ENCODE results near the gene THBD. TPM values are rescaled to one million over a fixed set of nuclear protein-coding genes. Genes with fewer than 3 reads are reported as not detected.

Gene THBD
- total and polyA plus RNA-seq, 9 of the 15 experiments (the other 6 are each of a cell fraction or from before 2014, with no cell fraction given), result 0.07 to 0.49 (median 0.33) TPM

DNA sequence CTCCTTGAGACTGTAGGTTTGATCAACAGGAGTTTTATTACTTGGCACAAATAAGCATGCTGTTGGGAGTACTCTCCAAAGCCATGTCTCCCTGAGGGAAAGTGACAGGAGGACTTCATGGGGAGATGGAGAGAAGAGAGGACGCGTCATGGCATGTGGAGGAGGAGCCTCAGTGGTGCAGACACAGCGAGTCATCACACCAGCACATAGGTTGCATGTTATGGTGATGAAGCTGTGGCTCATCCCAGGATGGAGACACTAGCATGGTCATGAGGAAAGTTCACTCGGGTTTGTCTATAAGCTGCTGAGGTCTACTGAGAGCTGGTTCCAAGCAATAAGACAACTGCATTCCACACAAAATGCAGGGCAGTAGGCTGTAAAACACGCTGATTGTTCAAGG is 27.5 kb downstream of the THBD start:
- Histone ChIP-seq H3K4me2 (ENCODE audit: insufficient read depth, low read length) (no peak overlapping the region), H2AFZ (ENCODE audit: low read depth, low read length) (no peak overlapping the region), H3K27me3 (ENCODE audit: control insufficient read depth in 2 of 2, insufficient read depth in 2 of 2, low read length in 2 of 2) (no peaks in the 10 kb centered on the region; a peak in 1 of 5 replicates), H3K9me3 (replicated peaks; ENCODE audit: control insufficient read depth, insufficient read depth, low read depth, low read length) (no peaks in the 10 kb centered on the region), H3K4me3 (no peak overlapping the region), H3K27ac (ENCODE audit: extremely low read depth, low read depth, low read length) (no peak overlapping the region), H3K4me1 (replicated peaks in 1 of 2; ENCODE audit: control insufficient read depth in 2 of 2, insufficient read depth in 2 of 2, low read length in 2 of 2) (no peaks in the 10 kb centered on the region; a peak in 1 of 5 replicates), H3K79me2 (ENCODE audit: control insufficient read depth, insufficient read depth, low read length) (no peaks in the 10 kb centered on the region), H3K9ac (ENCODE audit: insufficient read depth in 1 of 2, low read depth in 2 of 2, low read length in 2 of 2) (no peak overlapping the region), H3K36me3 (ENCODE audit: control insufficient read depth, insufficient read depth, low read length) (no peaks in the 10 kb centered on the region), H4K20me1 (replicated peaks; ENCODE audit: control insufficient read depth, insufficient read depth, low read length) (no peaks in the 10 kb centered on the region), H3K9me1 (ENCODE audit: control insufficient read depth, insufficient read depth, low read length) (no peaks in the 10 kb centered on the region)
- ATAC-seq (no peak), FAIRE-seq (no peak), DNase-seq (ENCODE audit: extremely low read depth in 1 of 4, low spot score in 3 of 4) (no peak)
- intact Hi-C loops (cut with micrococcal nuclease), result no loop called here
- CTCF ChIA-PET (ENCODE audit: low intra/inter-chr PET ratio), result no interaction called here
- WGBS (ENCODE audit: insufficient coverage, low coverage, missing lambda C conversion rate), result 24% methylated on average over 5 of the region's 5 CpGs
- BruUV-seq (replicated peaks), result no TSS peak
- POLR2A ChIA-PET, result no interaction called here
- in situ Hi-C loops (cut with MboI), result no loop called here
- TF ChIP-seq ZNF316 (IDR thresholded peaks at IDR 0.05), result no peak
- TF ChIP-seq, protein P1, sequence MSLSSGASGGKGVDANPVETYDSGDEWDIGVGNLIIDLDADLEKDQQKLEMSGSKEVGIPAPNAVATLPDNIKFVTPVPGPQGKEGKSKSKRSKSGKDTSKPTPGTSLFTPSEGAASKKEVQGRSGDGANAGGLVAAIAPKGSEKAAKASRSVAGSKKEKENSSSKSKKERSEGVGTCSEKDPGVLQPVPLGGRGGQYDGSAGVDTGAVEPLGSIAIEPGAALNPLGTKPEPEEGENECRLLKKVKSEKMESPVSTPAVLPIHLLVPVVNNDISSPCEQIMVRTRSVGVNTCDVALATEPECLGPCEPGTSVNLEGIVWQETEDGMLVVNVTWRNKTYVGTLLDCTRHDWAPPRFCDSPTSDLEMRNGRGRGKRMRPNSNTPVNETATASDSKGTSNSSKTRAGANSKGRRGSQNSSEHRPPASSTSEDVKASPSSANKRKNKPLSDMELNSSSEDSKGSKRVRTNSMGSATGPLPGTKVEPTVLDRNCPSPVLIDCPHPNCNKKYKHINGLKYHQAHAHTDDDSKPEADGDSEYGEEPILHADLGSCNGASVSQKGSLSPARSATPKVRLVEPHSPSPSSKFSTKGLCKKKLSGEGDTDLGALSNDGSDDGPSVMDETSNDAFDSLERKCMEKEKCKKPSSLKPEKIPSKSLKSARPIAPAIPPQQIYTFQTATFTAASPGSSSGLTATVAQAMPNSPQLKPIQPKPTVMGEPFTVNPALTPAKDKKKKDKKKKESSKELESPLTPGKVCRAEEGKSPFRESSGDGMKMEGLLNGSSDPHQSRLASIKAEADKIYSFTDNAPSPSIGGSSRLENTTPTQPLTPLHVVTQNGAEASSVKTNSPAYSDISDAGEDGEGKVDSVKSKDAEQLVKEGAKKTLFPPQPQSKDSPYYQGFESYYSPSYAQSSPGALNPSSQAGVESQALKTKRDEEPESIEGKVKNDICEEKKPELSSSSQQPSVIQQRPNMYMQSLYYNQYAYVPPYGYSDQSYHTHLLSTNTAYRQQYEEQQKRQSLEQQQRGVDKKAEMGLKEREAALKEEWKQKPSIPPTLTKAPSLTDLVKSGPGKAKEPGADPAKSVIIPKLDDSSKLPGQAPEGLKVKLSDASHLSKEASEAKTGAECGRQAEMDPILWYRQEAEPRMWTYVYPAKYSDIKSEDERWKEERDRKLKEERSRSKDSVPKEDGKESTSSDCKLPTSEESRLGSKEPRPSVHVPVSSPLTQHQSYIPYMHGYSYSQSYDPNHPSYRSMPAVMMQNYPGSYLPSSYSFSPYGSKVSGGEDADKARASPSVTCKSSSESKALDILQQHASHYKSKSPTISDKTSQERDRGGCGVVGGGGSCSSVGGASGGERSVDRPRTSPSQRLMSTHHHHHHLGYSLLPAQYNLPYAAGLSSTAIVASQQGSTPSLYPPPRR (CRISPR knock-in tag; IDR thresholded peaks at IDR 0.05; ENCODE audit: borderline replicate concordance), result no peak
- no peak for TF ChIP-seq NELFE (IDR thresholded peaks at IDR 0.05; ENCODE audit: insufficient read depth, insufficient read length)
- no peak for TF ChIP-seq HDAC2 (IDR thresholded peaks at IDR 0.05)
- no peak for TF ChIP-seq PTRF (tag; IDR thresholded peaks at IDR 0.05)
- TF ChIP-seq, protein P2, sequence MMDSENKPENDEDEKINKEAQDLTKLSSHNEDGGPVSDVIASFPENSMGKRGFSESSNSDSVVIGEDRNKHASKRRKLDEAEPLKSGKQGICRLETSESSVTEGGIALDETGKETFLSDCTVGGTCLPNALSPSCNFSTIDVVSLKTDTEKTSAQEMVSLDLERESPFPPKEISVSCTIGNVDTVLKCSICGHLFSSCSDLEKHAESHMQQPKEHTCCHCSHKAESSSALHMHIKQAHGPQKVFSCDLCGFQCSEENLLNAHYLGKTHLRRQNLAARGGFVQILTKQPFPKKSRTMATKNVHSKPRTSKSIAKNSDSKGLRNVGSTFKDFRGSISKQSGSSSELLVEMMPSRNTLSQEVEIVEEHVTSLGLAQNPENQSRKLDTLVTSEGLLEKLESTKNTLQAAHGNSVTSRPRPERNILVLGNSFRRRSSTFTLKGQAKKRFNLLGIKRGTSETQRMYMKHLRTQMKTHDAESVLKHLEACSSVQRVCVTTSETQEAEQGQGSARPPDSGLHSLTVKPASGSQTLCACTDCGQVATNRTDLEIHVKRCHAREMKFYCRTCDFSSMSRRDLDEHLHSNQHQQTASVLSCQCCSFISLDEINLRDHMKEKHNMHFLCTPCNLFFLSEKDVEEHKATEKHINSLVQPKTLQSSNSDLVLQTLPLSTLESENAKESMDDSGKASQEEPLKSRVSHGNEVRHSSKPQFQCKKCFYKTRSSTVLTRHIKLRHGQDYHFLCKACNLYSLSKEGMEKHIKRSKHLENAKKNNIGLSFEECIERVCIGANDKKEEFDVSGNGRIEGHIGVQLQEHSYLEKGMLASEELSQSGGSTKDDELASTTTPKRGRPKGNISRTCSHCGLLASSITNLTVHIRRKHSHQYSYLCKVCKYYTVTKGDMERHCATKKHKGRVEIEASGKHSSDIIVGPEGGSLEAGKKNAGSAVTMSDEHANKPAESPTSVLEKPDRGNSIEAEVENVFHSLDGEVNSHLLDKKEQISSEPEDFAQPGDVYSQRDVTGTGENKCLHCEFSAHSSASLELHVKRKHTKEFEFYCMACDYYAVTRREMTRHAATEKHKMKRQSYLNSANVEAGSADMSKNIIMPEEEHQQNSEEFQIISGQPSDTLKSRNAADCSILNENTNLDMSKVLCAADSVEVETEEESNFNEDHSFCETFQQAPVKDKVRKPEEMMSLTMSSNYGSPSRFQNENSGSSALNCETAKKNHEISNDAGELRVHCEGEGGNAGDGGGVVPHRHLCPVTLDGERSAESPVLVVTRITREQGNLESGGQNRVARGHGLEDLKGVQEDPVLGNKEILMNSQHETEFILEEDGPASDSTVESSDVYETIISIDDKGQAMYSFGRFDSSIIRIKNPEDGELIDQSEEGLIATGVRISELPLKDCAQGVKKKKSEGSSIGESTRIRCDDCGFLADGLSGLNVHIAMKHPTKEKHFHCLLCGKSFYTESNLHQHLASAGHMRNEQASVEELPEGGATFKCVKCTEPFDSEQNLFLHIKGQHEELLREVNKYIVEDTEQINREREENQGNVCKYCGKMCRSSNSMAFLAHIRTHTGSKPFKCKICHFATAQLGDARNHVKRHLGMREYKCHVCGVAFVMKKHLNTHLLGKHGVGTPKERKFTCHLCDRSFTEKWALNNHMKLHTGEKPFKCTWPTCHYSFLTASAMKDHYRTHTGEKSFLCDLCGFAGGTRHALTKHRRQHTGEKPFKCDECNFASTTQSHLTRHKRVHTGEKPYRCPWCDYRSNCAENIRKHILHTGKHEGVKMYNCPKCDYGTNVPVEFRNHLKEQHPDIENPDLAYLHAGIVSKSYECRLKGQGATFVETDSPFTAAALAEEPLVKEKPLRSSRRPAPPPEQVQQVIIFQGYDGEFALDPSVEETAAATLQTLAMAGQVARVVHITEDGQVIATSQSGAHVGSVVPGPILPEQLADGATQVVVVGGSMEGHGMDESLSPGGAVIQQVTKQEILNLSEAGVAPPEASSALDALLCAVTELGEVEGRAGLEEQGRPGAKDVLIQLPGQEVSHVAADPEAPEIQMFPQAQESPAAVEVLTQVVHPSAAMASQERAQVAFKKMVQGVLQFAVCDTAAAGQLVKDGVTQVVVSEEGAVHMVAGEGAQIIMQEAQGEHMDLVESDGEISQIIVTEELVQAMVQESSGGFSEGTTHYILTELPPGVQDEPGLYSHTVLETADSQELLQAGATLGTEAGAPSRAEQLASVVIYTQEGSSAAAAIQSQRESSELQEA (IDR thresholded peaks at IDR 0.05; ENCODE audit: low read depth), result no peak
- TF ChIP-seq JUNB (CRISPR knock-in tag; conservative IDR thresholded peaks at IDR 0.05), result no peak
